CD14-positive monocyte (primary cell): ENCODE results near the gene ARID2. TPM values are rescaled to one million over a fixed set of nuclear protein-coding genes. Genes with fewer than 3 reads are reported as not detected.

Source experiments
- DNase-seq, 3 donors: peaks; one replicate each; pipeline ENCODE4 v3.0.0-alpha.2; 2011 to 2022
- H2AFZ ChIP-seq: 2 replicates; pipeline ENCODE4 v1.6.0; 2012; ENCODE audit warnings: mild to moderate bottlenecking, low read depth, low read length, inconsistent platforms; ENCODE audit not compliant: insufficient read depth, poor library complexity, severe bottlenecking
- H3K27ac ChIP-seq, 2 donors: 1 replicate in 1 of 2; 2 replicates in 1 of 2; pipeline ENCODE4 v1.5.1; 2012 to 2013; ENCODE audit warnings: low read length in 2 of 2, control low read depth in 1 of 2, inconsistent platforms in 1 of 2, low read depth in 1 of 2, mild to moderate bottlenecking in 1 of 2
- H3K27me3 ChIP-seq, 2 donors: one replicate each; pipeline versions ENCODE4 v1.6.0 to v1.6.1; 2011 to 2013; ENCODE audit warnings: low read length in 2 of 2; ENCODE audit not compliant: control insufficient read depth in 2 of 2, insufficient read depth in 2 of 2
- H3K36me3 ChIP-seq, 2 donors: replicated peaks in 1 of 2; 1 replicate in 1 of 2; 2 replicates in 1 of 2; pipeline versions ENCODE4 v1.5.1 to v1.6.1; 2012 to 2013; ENCODE audit warnings: low read length in 2 of 2, control low read depth in 1 of 2, inconsistent platforms in 1 of 2, mild to moderate bottlenecking in 1 of 2; ENCODE audit not compliant: insufficient read depth in 2 of 2, control insufficient read depth in 1 of 2
- H3K4me1 ChIP-seq, 2 donors: 1 replicate in 1 of 2; 2 replicates in 1 of 2; pipeline versions ENCODE4 v1.5.1 to v1.6.1; 2012 to 2013; ENCODE audit warnings: low read length in 2 of 2, control low read depth in 1 of 2, inconsistent platforms in 1 of 2, mild to moderate bottlenecking in 1 of 2, moderate library complexity in 1 of 2; ENCODE audit not compliant: insufficient read depth in 2 of 2, control insufficient read depth in 1 of 2
- H3K4me2 ChIP-seq: replicated peaks from 2 replicates; pipeline ENCODE3; 2012; ENCODE audit warnings: low read length, moderate library complexity, mild to moderate bottlenecking; ENCODE audit not compliant: poor library complexity, severe bottlenecking; ENCODE audit errors: extremely low read depth
- H3K4me3 ChIP-seq, 3 experiments: fragments of 200-600 bp in 1 of 3; sonication (generic) in 1 of 3; replicated peaks in 1 of 3; 1 replicate in 2 of 3; 2 replicates in 1 of 3; pipeline ENCODE4 v1.5.1; 2011 to 2013; ENCODE audit warnings: low read length in 3 of 3, mild to moderate bottlenecking in 3 of 3, control low read depth in 2 of 3, low read depth in 2 of 3, inconsistent platforms in 1 of 3, moderate library complexity in 1 of 3
- H3K79me2 ChIP-seq: 2 replicates; pipeline ENCODE4 v1.6.0; 2012; ENCODE audit warnings: mild to moderate bottlenecking, control low read depth, inconsistent platforms, low read length, moderate library complexity; ENCODE audit not compliant: insufficient read depth
- H3K9ac ChIP-seq: 2 replicates; pipeline ENCODE4 v1.6.0; 2017; ENCODE audit warnings: low read length, mild to moderate bottlenecking; ENCODE audit not compliant: insufficient read depth, poor library complexity, severe bottlenecking
- H3K9me3 ChIP-seq, 2 donors: replicated peaks in 1 of 2; 1 replicate in 1 of 2; 2 replicates in 1 of 2; pipeline versions ENCODE4 v1.5.1 to v1.6.1; 2012 to 2013; ENCODE audit warnings: low read length in 2 of 2, control low read depth in 1 of 2; ENCODE audit not compliant: control insufficient read depth in 1 of 2, insufficient read depth in 1 of 2
- H4K20me1 ChIP-seq: 2 replicates; pipeline ENCODE4 v1.6.0; 2012; ENCODE audit warnings: mild to moderate bottlenecking, low read length, control low read depth, moderate library complexity; ENCODE audit not compliant: insufficient read depth
- H3K27ac Mint-ChIP-seq, 7 donors: one replicate each; pipeline ENCODE4 v1.8.0; 2020; ENCODE audit warnings: mild to moderate bottlenecking in 7 of 7, mixed read lengths in 7 of 7, moderate library complexity in 6 of 7, inconsistent platforms in 2 of 7
- H3K27me3 Mint-ChIP-seq, 3 donors: one replicate each; pipeline ENCODE4 v1.8.0; 2021 to 2022; ENCODE audit warnings: low read depth in 3 of 3, mild to moderate bottlenecking in 3 of 3, mixed read lengths in 3 of 3, moderate library complexity in 3 of 3, inconsistent platforms in 1 of 3
- H3K36me3 Mint-ChIP-seq, 2 donors: one replicate each; pipeline ENCODE4 v1.8.0; 2020; ENCODE audit warnings: mixed read lengths in 2 of 2, inconsistent platforms in 1 of 2, mild to moderate bottlenecking in 1 of 2
- H3K4me1 Mint-ChIP-seq: one replicate; pipeline ENCODE4 v1.8.0; 2020; ENCODE audit warnings: mild to moderate bottlenecking, mixed read lengths
- H3K4me3 Mint-ChIP-seq, 2 donors: one replicate each; pipeline ENCODE4 v1.8.0; 2020; ENCODE audit warnings: mild to moderate bottlenecking in 2 of 2, mixed read lengths in 2 of 2, moderate library complexity in 1 of 2
- H3K9me3 Mint-ChIP-seq, 7 donors: one replicate each; pipeline ENCODE4 v1.8.0; 2020 to 2022; ENCODE audit warnings: mixed read lengths in 7 of 7, mild to moderate bottlenecking in 6 of 7, moderate library complexity in 6 of 7, inconsistent platforms in 2 of 7
- CTCF ChIP-seq: fragments of 200-600 bp; IDR thresholded peaks from one replicate; pipeline ENCODE4 v1.8.0; 2022; ENCODE audit warnings: antibody characterized with exemption, mild to moderate bottlenecking
- WGBS: methylation state at CpG from one replicate; pipeline ENCODE4 v1.1.5; 2013; ENCODE audit warnings: missing lambda C conversion rate; ENCODE audit not compliant: insufficient coverage; 5-methylcytosine and 5-hydroxymethylcytosine counted together
- intact Hi-C, 2 donors: fragments of 100-400 bp; cut with micrococcal nuclease; formaldehyde crosslinking; loops; one replicate each; pipeline versions ENCODE4 v1.15.0 to v1.15.1; 2023
- polyA plus RNA-seq, 3 donors: library from polyadenylated mRNA; depleted of rRNA in 1 of 3; unstranded in 2 of 3; stranded (reverse) in 1 of 3; fragments of 300-500 nt in 2 of 3; fragments of >200 nt in 1 of 3; fragmentation: Illumina TruSeq in 2 of 3; gene quantifications; 1 replicate in 2 of 3; 2 replicates in 1 of 3; pipeline ENCODE4 v1.2.3, GENCODE V29; 2012 to 2021

The ARID2 gene
- polyA plus RNA-seq, 3 donors = 3.0 to 8.0 (median 4.7) TPM

DNA sequence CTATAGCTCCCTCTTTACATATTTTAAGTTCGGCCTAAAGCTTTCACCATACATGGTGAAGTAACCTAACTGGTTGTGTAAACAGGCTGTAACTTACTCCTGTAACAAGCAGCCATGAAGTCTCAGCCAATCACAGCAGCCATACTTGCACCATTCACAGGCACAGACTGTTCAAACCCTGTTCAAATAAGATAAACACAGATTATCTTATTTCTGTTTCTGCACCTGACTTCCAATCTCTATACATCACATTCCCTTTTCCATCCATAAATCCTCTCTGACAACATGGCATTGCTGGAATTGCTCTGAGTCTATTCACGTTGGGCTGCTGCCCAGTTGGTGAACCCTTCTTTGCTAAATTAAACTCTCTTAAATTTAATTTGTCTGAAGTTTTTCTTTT lies 34.5 kb upstream of the ARID2 start:
- no peaks in the 10 kb centered on the region for H3K36me3 Mint-ChIP-seq
- Histone ChIP-seq H3K27me3 (no peaks in the 10 kb centered on the region), H3K4me3 (no peak overlapping the region), H3K4me2 (no peak overlapping the region), H4K20me1 (no peaks in the 10 kb centered on the region), H3K9me3 (peaks cover 0 to 17% of the 10 kb centered on the region in 2 donors), H2AFZ (no peak overlapping the region), H3K36me3 (no peaks in the 10 kb centered on the region), H3K27ac (no peak overlapping the region), H3K9ac (no peak overlapping the region), H3K79me2 (no peaks in the 10 kb centered on the region), H3K4me1 (no peaks in the 10 kb centered on the region)
- intact Hi-C loops = no loop called here
- TF ChIP-seq CTCF = no peak
- H3K27ac Mint-ChIP-seq = no peak overlapping the region
- H3K4me3 Mint-ChIP-seq = no peak overlapping the region
- peaks cover 0 to 2% (median 0%) of the 10 kb centered on the region in 3 donors for H3K27me3 Mint-ChIP-seq
- peaks cover 5 to 22% (median 12%) of the 10 kb centered on the region in 7 donors for H3K9me3 Mint-ChIP-seq
- H3K4me1 Mint-ChIP-seq = peaks cover 3% of the 10 kb centered on the region
- WGBS = no CpG with 5 or more reads among the region's 2 CpGs
- no peak for DNase-seq

DNA sequence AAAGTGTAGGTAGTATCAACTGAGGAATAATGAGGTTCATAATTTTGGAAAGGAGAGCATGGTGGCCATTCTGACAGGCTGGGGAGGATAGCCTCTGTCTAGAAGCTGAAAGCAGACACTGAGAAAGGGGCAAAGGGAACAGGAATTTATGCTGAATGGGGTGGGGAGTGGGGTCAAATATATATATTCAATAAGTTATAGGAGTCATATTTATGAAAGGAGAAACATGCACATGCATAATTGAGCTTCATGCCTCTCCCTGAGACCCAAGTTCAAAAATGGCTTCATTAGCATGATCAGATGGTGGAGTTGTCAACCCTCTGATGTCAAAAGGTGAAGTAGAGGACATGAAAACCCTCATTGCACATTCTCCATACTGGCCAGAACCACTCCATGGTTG lies 33.9 kb upstream of the ARID2 start:
- H3K9me3 ChIP-seq = peaks cover 0 to 17% of the 10 kb centered on the region in 2 donors
- H3K27me3 ChIP-seq = no peaks in the 10 kb centered on the region
- Mint-ChIP-seq H3K4me3 (no peak overlapping the region), H3K4me1 (peaks cover 3% of the 10 kb centered on the region), H3K9me3 (peaks cover 5 to 22% (median 12%) of the 10 kb centered on the region in 7 donors), H3K36me3 (no peaks in the 10 kb centered on the region), H3K27me3 (peaks cover 0 to 2% (median 0%) of the 10 kb centered on the region in 3 donors), H3K27ac (no peak overlapping the region)
- no peak overlapping the region for H3K4me3 ChIP-seq
- no peak for TF ChIP-seq CTCF
- no peak overlapping the region for H3K9ac ChIP-seq
- no peaks in the 10 kb centered on the region for H3K4me1 ChIP-seq
- no peak for DNase-seq
- no peaks in the 10 kb centered on the region for H3K79me2 ChIP-seq
- H3K4me2 ChIP-seq = no peak overlapping the region
- no peak overlapping the region for H2AFZ ChIP-seq
- intact Hi-C loops = no loop called here
- no peak overlapping the region for H3K27ac ChIP-seq
- no peaks in the 10 kb centered on the region for H3K36me3 ChIP-seq
- no peaks in the 10 kb centered on the region for H4K20me1 ChIP-seq
